SKM-1 treated with dmso at 0.1 percent for 144 hours (cell line): ENCODE data around the gene SYT9.

Source experiments
- DNase-seq: peaks from one replicate; lab custom pipeline; 2025; ENCODE audit not compliant: unreplicated experiment; lab: John Stamatoyannopoulos, UW

Gene SYT9

GRCh38 chr11:7251836-7252682 is at the start of gene SYT9:
TSS of gene SYT9 (plus strand) at chr11:7251904. CDS start at chr11:7252187, 283 bp downstream.
- DNase-seq = no peak

- DNase-seq = no peak
Measured at GRCh38 chr11:7202412-7202811, 49.3 kb upstream of the SYT9 start.

- no peak for DNase-seq
Measured at GRCh38 chr11:7204778-7205177, 46.9 kb upstream of the SYT9 start.

GRCh38 chr11:7208391-7208790 is 43.3 kb upstream of the SYT9 start:
- DNase-seq = no peak

GRCh38 chr11:7219491-7219890 is 32.2 kb upstream of the SYT9 start:
- no peak for DNase-seq

GRCh38 chr11:7220636-7221035 is 31.1 kb upstream of the SYT9 start:
- no peak for DNase-seq

- DNase-seq = no peak
Measured at GRCh38 chr11:7222619-7223018, 29.1 kb upstream of the SYT9 start.

GRCh38 chr11:7239877-7240276 is 11.8 kb upstream of the SYT9 start:
- DNase-seq = no peak

- no peak for DNase-seq
Measured at GRCh38 chr11:7245341-7245740, 6.4 kb upstream of the SYT9 start.

GRCh38 chr11:7246179-7246578 is 5.5 kb upstream of the SYT9 start:
- DNase-seq = no peak

GRCh38 chr11:7250166-7250565 is 1.5 kb upstream of the SYT9 start:
- no peak for DNase-seq

- DNase-seq = no peak
Measured at GRCh38 chr11:7251487-7251835, 243 bp upstream of the SYT9 start.

GRCh38 chr11:7252683-7253213 is 1.0 kb downstream of the SYT9 start:
- no peak for DNase-seq

GRCh38 chr11:7253800-7254199 is 2.1 kb downstream of the SYT9 start:
- DNase-seq = no peak

- no peak for DNase-seq
Measured at GRCh38 chr11:7254731-7255291, 3.1 kb downstream of the SYT9 start.

GRCh38 chr11:7256943-7257342 is 5.2 kb downstream of the SYT9 start:
- no peak for DNase-seq

GRCh38 chr11:7257724-7258123 is 6.0 kb downstream of the SYT9 start:
- DNase-seq = no peak

- DNase-seq = no peak
Measured at GRCh38 chr11:7261578-7261977, 9.9 kb downstream of the SYT9 start.

GRCh38 chr11:7262672-7263071 is 11.0 kb downstream of the SYT9 start:
- no peak for DNase-seq

- no peak for DNase-seq
Measured at GRCh38 chr11:7263842-7264241, 12.1 kb downstream of the SYT9 start.

- DNase-seq = no peak
Measured at GRCh38 chr11:7268758-7269157, 17.1 kb downstream of the SYT9 start.

GRCh38 chr11:7270233-7270865 is 18.6 kb downstream of the SYT9 start:
- DNase-seq = no peak
